ENCODE data around the gene SEPTIN6. TPM values are rescaled to one million over a fixed set of nuclear protein-coding genes. Genes with fewer than 3 reads are reported as not detected.
A peak's percentile ranks its signal among the peaks of the same experiment; 100 is the strongest.

Gene SEPTIN6
- total and polyA plus RNA-seq, 10 donors: 45.1 to 139 (median 97.3) TPM

DNA sequence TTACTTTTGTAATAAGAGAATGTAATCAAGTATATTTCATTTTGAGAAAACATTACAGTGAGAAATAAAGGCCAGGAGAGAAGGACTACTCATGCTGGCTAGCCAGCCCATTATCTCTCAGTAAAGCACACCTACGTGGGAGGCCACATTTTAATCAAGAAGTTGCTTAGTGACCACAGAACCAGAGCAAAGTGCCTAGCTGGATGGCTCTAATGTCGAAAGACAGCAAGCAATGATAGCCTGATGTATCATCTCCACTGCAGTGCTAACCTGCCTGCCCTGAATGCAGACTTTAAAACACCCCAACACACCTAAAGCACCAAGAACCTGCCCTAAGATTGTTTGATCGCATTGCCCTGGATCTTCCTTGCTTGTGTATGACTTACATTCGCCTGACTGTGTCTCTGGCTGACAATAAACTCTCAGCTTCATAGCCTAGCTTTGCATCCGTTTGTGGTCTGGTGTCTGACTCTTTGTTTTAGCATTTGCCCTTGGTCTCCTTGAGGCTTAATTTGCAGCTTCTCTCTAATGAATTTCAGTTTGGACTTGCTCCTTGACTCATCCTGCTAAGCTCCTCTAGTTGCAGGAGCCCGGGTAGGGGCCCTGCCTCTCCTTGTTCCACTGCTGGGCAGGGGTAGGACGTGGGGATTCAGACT lies 34.1 kb upstream of the SEPTIN6 start:
- Histone ChIP-seq H3K27me3 (replicated peaks in 1 of 7) (no peaks in the 10 kb centered on the region), H3K36me3 (no peaks in the 10 kb centered on the region), H3K4me3 (no peak overlapping the region), H3K4me1 (peaks cover 0 to 10% (median 3%) of the 10 kb centered on the region in 6 donors), H3K27ac (peak overlapping the region in 2 of 8 donors; percentile 9 to 53), H3K9me3 (no peaks in the 10 kb centered on the region)
- peak; percentile 46 for DNase-seq
- intact Hi-C loops (cut with DNase I; ENCODE audit: low total_unique reads): loop anchor here (5.0 kb wide), 1 partner anchor 210 kb away; no protein-coding TSS in a partner anchor
- TF ChIP-seq POLR2AphosphoS5 (IDR thresholded peaks at IDR 0.05) (no peak), POLR2A (IDR thresholded peaks at IDR 0.05) (no peak)
- TF ChIP-seq, protein P1, sequence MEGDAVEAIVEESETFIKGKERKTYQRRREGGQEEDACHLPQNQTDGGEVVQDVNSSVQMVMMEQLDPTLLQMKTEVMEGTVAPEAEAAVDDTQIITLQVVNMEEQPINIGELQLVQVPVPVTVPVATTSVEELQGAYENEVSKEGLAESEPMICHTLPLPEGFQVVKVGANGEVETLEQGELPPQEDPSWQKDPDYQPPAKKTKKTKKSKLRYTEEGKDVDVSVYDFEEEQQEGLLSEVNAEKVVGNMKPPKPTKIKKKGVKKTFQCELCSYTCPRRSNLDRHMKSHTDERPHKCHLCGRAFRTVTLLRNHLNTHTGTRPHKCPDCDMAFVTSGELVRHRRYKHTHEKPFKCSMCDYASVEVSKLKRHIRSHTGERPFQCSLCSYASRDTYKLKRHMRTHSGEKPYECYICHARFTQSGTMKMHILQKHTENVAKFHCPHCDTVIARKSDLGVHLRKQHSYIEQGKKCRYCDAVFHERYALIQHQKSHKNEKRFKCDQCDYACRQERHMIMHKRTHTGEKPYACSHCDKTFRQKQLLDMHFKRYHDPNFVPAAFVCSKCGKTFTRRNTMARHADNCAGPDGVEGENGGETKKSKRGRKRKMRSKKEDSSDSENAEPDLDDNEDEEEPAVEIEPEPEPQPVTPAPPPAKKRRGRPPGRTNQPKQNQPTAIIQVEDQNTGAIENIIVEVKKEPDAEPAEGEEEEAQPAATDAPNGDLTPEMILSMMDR (IDR thresholded peaks at IDR 0.05 in 8 of 11, conservative IDR thresholded peaks at IDR 0.05 in 3 of 11): no peak
- 47 to 77% (median 60%) methylated on average over 7 of the region's 7 CpGs for WGBS, 5 donors

- 74 to 94% (median 87%) methylated on average over 1 to 2 of the region's 2 CpGs for whole genome bisulfite sequencing, 5 donors
- H3K36me3 ChIP-seq: no peaks in the 10 kb centered on the region
- H3K27me3 ChIP-seq (replicated peaks in 1 of 7): no peaks in the 10 kb centered on the region
- H3K4me3 ChIP-seq: no peak overlapping the region
- intact Hi-C loops (cut with DNase I; ENCODE audit: low total_unique reads): no loop called here
- no peak overlapping the region for H3K27ac ChIP-seq
- DNase-seq: no peak
- TF ChIP-seq POLR2A (IDR thresholded peaks at IDR 0.05) (no peak), POLR2AphosphoS5 (IDR thresholded peaks at IDR 0.05) (no peak)
- TF ChIP-seq, protein P1 (IDR thresholded peaks at IDR 0.05 in 8 of 11, conservative IDR thresholded peaks at IDR 0.05 in 3 of 11): no peak
- no peaks in the 10 kb centered on the region for H3K9me3 ChIP-seq
- H3K4me1 ChIP-seq: no peaks in the 10 kb centered on the region
Measured at GRCh38 chrX:119721926-119722325, 29.0 kb upstream of the SEPTIN6 start.

- Histone ChIP-seq H3K4me1 (no peaks in the 10 kb centered on the region), H3K4me3 (no peak overlapping the region), H3K27ac (no peak overlapping the region), H3K36me3 (no peaks in the 10 kb centered on the region), H3K9me3 (no peaks in the 10 kb centered on the region), H3K27me3 (replicated peaks in 1 of 7) (no peaks in the 10 kb centered on the region)
- intact Hi-C loops (cut with DNase I; ENCODE audit: low total_unique reads): no loop called here
- TF ChIP-seq POLR2AphosphoS5 (IDR thresholded peaks at IDR 0.05) (no peak), POLR2A (IDR thresholded peaks at IDR 0.05) (no peak)
- TF ChIP-seq, protein P1 (IDR thresholded peaks at IDR 0.05 in 8 of 11, conservative IDR thresholded peaks at IDR 0.05 in 3 of 11): no peak
- DNase-seq: no peak
- WGBS, 5 donors: 71 to 94% (median 79%) methylated on average over 2 to 6 of the region's 6 CpGs
Measured at GRCh38 chrX:119721487-119721886, 28.5 kb upstream of the SEPTIN6 start.

DNA sequence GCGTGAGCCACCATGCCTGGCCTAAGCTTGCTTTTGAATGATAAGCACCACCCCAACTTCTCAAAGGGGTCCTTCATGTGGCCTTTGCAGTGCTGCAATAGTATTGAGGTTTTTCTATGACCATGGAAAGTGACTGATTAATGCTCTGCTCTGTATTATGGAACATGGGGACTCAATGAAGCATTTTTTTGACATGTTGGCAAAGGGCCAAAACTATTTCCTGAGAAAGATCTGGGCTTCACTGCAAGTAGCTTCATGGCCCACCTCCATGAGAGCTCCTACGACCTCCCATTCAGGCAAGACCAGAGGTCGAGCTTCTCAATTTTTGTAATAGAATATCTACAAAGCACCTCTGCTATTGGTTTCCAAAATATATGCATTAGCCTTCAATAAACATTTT lies 16.7 kb upstream of the SEPTIN6 start:
- WGBS, 5 donors: 80 to 97% (median 91%) methylated on average over 3 of the region's 3 CpGs
- intact Hi-C loops (cut with DNase I; ENCODE audit: low total_unique reads): no loop called here

More for the DNA sequence above, 16.7 kb upstream of the SEPTIN6 start:
- no peak overlapping the region for H3K27ac ChIP-seq
- no peaks in the 10 kb centered on the region for H3K4me1 ChIP-seq
- H3K9me3 ChIP-seq: no peaks in the 10 kb centered on the region
- no peaks in the 10 kb centered on the region for H3K36me3 ChIP-seq
- TF ChIP-seq, protein P1 (IDR thresholded peaks at IDR 0.05 in 8 of 11, conservative IDR thresholded peaks at IDR 0.05 in 3 of 11): no peak
- no peak for TF ChIP-seq POLR2A (IDR thresholded peaks at IDR 0.05)
- TF ChIP-seq POLR2AphosphoS5 (IDR thresholded peaks at IDR 0.05): no peak
- H3K27me3 ChIP-seq (replicated peaks in 1 of 7): no peaks in the 10 kb centered on the region
- no peak overlapping the region for H3K4me3 ChIP-seq
- no peak for DNase-seq
